Panc1 (cell line): ENCODE measurements around the gene OLFML1.

Source experiments
- CTCF ChIP-seq: fragments of 450-650 bp; IDR thresholded peaks from 2 replicates; pipeline ENCODE4 v1.5.1; 2017; ENCODE audit warnings: mild to moderate bottlenecking
- POLR2AphosphoS5 ChIP-seq: IDR thresholded peaks from 2 replicates; pipeline ENCODE4 v1.6.1; 2012; ENCODE audit warnings: mild to moderate bottlenecking, low read depth, low read length, moderate library complexity
- REST ChIP-seq, 2 experiments: IDR thresholded peaks; 2 replicates each; pipeline ENCODE4 v1.6.1; 2011 to 2012; ENCODE audit warnings: low read depth in 2 of 2, control low read depth in 1 of 2, low read length in 1 of 2, mild to moderate bottlenecking in 1 of 2, moderate library complexity in 1 of 2; ENCODE audit not compliant: insufficient read depth in 1 of 2
- SIN3A ChIP-seq: IDR thresholded peaks from 2 replicates; pipeline ENCODE4 v1.6.1; 2012; ENCODE audit warnings: low read depth, mild to moderate bottlenecking, low read length, moderate library complexity, borderline replicate concordance; ENCODE audit not compliant: insufficient read depth

- TF ChIP-seq CTCF (no peak), POLR2AphosphoS5 (no peak), SIN3A (no peak), REST (IDR thresholded peaks at IDR 0.05; ENCODE audit: insufficient read depth in 1 of 2, low read depth in 2 of 2, low read length in 1 of 2) (no peak)
Observed at GRCh38 chr11:7538466-7539454, 53.5 kb downstream of the OLFML1 start.
